Measurements from ENCODE around the gene GIPC3. TPM values are rescaled to one million over a fixed set of nuclear protein-coding genes. Genes with fewer than 3 reads are reported as not detected.

The GIPC3 gene
- total and polyA plus RNA-seq, 2 of the 8 experiments (the other 6 are each of a cell fraction or from before 2014, with no cell fraction given) = 1.0 to 1.2 TPM

- TF ChIP-seq EP300 (IDR thresholded peaks at IDR 0.05; ENCODE audit: borderline replicate concordance in 1 of 2, low read depth in 2 of 2, low read length in 2 of 2) (no peak), ZNF274 (IDR thresholded peaks at IDR 0.05; ENCODE audit: borderline replicate concordance, extremely low read depth, low read length) (no peak), TAF7 (optimal IDR thresholded peaks at IDR 0.05; ENCODE audit: borderline replicate concordance, low read depth, low read length) (no peak), GTF2F1 (IDR thresholded peaks at IDR 0.05; ENCODE audit: borderline replicate concordance, low read depth, low read length) (no peak)
- TF ChIP-seq, protein P1, sequence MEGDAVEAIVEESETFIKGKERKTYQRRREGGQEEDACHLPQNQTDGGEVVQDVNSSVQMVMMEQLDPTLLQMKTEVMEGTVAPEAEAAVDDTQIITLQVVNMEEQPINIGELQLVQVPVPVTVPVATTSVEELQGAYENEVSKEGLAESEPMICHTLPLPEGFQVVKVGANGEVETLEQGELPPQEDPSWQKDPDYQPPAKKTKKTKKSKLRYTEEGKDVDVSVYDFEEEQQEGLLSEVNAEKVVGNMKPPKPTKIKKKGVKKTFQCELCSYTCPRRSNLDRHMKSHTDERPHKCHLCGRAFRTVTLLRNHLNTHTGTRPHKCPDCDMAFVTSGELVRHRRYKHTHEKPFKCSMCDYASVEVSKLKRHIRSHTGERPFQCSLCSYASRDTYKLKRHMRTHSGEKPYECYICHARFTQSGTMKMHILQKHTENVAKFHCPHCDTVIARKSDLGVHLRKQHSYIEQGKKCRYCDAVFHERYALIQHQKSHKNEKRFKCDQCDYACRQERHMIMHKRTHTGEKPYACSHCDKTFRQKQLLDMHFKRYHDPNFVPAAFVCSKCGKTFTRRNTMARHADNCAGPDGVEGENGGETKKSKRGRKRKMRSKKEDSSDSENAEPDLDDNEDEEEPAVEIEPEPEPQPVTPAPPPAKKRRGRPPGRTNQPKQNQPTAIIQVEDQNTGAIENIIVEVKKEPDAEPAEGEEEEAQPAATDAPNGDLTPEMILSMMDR (IDR thresholded peaks at IDR 0.05; ENCODE audit: control extremely low read depth in 1 of 3, insufficient read depth in 1 of 3, low read depth in 1 of 3, low read length in 3 of 3) = no peak
These were observed 30.4 kb downstream of the GIPC3 start (continued) for GRCh38 chr19:3615524-3616135.
